Activated CD4-positive, alpha-beta T cell treated with anti-CD3 and anti-CD28 coated beads, Interleukin-2, amount 10 ng/mL, durations not matched to agents 24 days and 14 days (primary cell): ENCODE results near the gene SLN. TPM values are rescaled to one million over a fixed set of nuclear protein-coding genes. Genes with fewer than 3 reads are reported as not detected.

ENCODE experiments used
- DNase-seq: peaks from one replicate; pipeline ENCODE4 v3.0.0; 2022
- H3K27ac Mint-ChIP-seq: one replicate; pipeline ENCODE4 v1.8.0; 2022; ENCODE audit warnings: mild to moderate bottlenecking, mixed read lengths
- H3K27me3 Mint-ChIP-seq: one replicate; pipeline ENCODE4 v1.8.0; 2022; ENCODE audit warnings: mixed read lengths
- H3K36me3 Mint-ChIP-seq: one replicate; pipeline ENCODE4 v1.8.0; 2022; ENCODE audit warnings: low read depth, mild to moderate bottlenecking, mixed read lengths
- H3K4me1 Mint-ChIP-seq: one replicate; pipeline ENCODE4 v1.8.0; 2021; ENCODE audit warnings: mixed read lengths
- H3K4me3 Mint-ChIP-seq: one replicate; pipeline ENCODE4 v1.8.0; 2022; ENCODE audit warnings: mild to moderate bottlenecking, moderate library complexity, mixed read lengths
- H3K9me3 Mint-ChIP-seq: one replicate; pipeline ENCODE4 v1.8.0; 2021; ENCODE audit warnings: mixed read lengths
- intact Hi-C: fragments of 100-400 bp; cut with micrococcal nuclease; formaldehyde crosslinking; loops from one replicate; pipeline ENCODE4 v1.15.1; 2023
- total RNA-seq: library from RNA; stranded (reverse); gene quantifications from 2 replicates; pipeline ENCODE4 v1.2.3, GENCODE V29; 2022

The SLN gene
- total RNA-seq, 1 donor from 2014 or later: not detected

- no peaks in the 10 kb centered on the region for H3K9me3 Mint-ChIP-seq
- intact Hi-C loops: no loop called here
- no peaks in the 10 kb centered on the region for H3K4me1 Mint-ChIP-seq
- H3K36me3 Mint-ChIP-seq: no peaks in the 10 kb centered on the region
- no peak overlapping the region for H3K27ac Mint-ChIP-seq
- H3K27me3 Mint-ChIP-seq: peaks cover 20% of the 10 kb centered on the region
- H3K4me3 Mint-ChIP-seq: no peak overlapping the region
- no peak for DNase-seq
These were observed 24.7 kb upstream of the SLN start for GRCh38 chr11:107736546-107736945.

GRCh38 chr11:107733518-107733917, 21.7 kb upstream of the SLN start:
- Mint-ChIP-seq H3K27ac (no peak overlapping the region), H3K4me1 (no peaks in the 10 kb centered on the region), H3K4me3 (no peak overlapping the region), H3K36me3 (no peaks in the 10 kb centered on the region), H3K9me3 (no peaks in the 10 kb centered on the region), H3K27me3 (peaks cover 22% of the 10 kb centered on the region)
- DNase-seq: no peak
- intact Hi-C loops: no loop called here

GRCh38 chr11:107732689-107733051, 20.8 kb upstream of the SLN start:
- H3K9me3 Mint-ChIP-seq: no peaks in the 10 kb centered on the region
- intact Hi-C loops: no loop called here
- no peak overlapping the region for H3K27ac Mint-ChIP-seq
- no peaks in the 10 kb centered on the region for H3K4me1 Mint-ChIP-seq
- no peak overlapping the region for H3K4me3 Mint-ChIP-seq
- DNase-seq: no peak
- H3K27me3 Mint-ChIP-seq: peaks cover 22% of the 10 kb centered on the region
- H3K36me3 Mint-ChIP-seq: no peaks in the 10 kb centered on the region

- H3K27ac Mint-ChIP-seq: no peak overlapping the region
- no peaks in the 10 kb centered on the region for H3K36me3 Mint-ChIP-seq
- peaks cover 24% of the 10 kb centered on the region for H3K27me3 Mint-ChIP-seq
- intact Hi-C loops: no loop called here
- no peaks in the 10 kb centered on the region for H3K9me3 Mint-ChIP-seq
- no peaks in the 10 kb centered on the region for H3K4me1 Mint-ChIP-seq
- DNase-seq: no peak
- no peak overlapping the region for H3K4me3 Mint-ChIP-seq
These were observed 20.3 kb upstream of the SLN start for GRCh38 chr11:107731941-107732688.

- Mint-ChIP-seq H3K9me3 (no peaks in the 10 kb centered on the region), H3K36me3 (no peaks in the 10 kb centered on the region), H3K27ac (no peak overlapping the region), H3K4me1 (no peaks in the 10 kb centered on the region), H3K4me3 (no peak overlapping the region), H3K27me3 (peaks cover 35% of the 10 kb centered on the region)
- DNase-seq: no peak
- intact Hi-C loops: no loop called here
These were observed 10.8 kb upstream of the SLN start for GRCh38 chr11:107722662-107723061.

GRCh38 chr11:107721207-107721606, 9.4 kb upstream of the SLN start:
- peaks cover 30% of the 10 kb centered on the region for H3K27me3 Mint-ChIP-seq
- no peaks in the 10 kb centered on the region for H3K36me3 Mint-ChIP-seq
- no peaks in the 10 kb centered on the region for H3K9me3 Mint-ChIP-seq
- no peak overlapping the region for H3K27ac Mint-ChIP-seq
- no peaks in the 10 kb centered on the region for H3K4me1 Mint-ChIP-seq
- no peak overlapping the region for H3K4me3 Mint-ChIP-seq
- no peak for DNase-seq
- intact Hi-C loops: no loop called here

- H3K36me3 Mint-ChIP-seq: no peaks in the 10 kb centered on the region
- no peak overlapping the region for H3K4me3 Mint-ChIP-seq
- H3K4me1 Mint-ChIP-seq: no peaks in the 10 kb centered on the region
- peaks cover 29% of the 10 kb centered on the region for H3K27me3 Mint-ChIP-seq
- no peak overlapping the region for H3K27ac Mint-ChIP-seq
- intact Hi-C loops: no loop called here
- no peaks in the 10 kb centered on the region for H3K9me3 Mint-ChIP-seq
- no peak for DNase-seq
These were observed 8.5 kb upstream of the SLN start for GRCh38 chr11:107720303-107720774.

GRCh38 chr11:107719557-107720302, 7.9 kb upstream of the SLN start:
- no peak overlapping the region for H3K27ac Mint-ChIP-seq
- H3K9me3 Mint-ChIP-seq: no peaks in the 10 kb centered on the region
- H3K4me3 Mint-ChIP-seq: no peak overlapping the region
- no peak for DNase-seq
- peaks cover 24% of the 10 kb centered on the region for H3K27me3 Mint-ChIP-seq
- no peaks in the 10 kb centered on the region for H3K4me1 Mint-ChIP-seq
- intact Hi-C loops: no loop called here
- no peaks in the 10 kb centered on the region for H3K36me3 Mint-ChIP-seq

- intact Hi-C loops: no loop called here
- H3K36me3 Mint-ChIP-seq: no peaks in the 10 kb centered on the region
- peaks cover 22% of the 10 kb centered on the region for H3K27me3 Mint-ChIP-seq
- no peaks in the 10 kb centered on the region for H3K9me3 Mint-ChIP-seq
- no peak overlapping the region for H3K4me3 Mint-ChIP-seq
- H3K27ac Mint-ChIP-seq: no peak overlapping the region
- H3K4me1 Mint-ChIP-seq: no peaks in the 10 kb centered on the region
- no peak for DNase-seq
These were observed 7.2 kb upstream of the SLN start for GRCh38 chr11:107719073-107719472.

- Mint-ChIP-seq H3K27ac (no peak overlapping the region), H3K9me3 (no peaks in the 10 kb centered on the region)
- intact Hi-C loops: no loop called here
These were observed 5.2 kb upstream of the SLN start for GRCh38 chr11:107716884-107717532.

GRCh38 chr11:107713009-107713408, 1.2 kb upstream of the SLN start:
- H3K27me3 Mint-ChIP-seq: peaks cover 18% of the 10 kb centered on the region
- intact Hi-C loops: no loop called here
- peak; percentile 7 for DNase-seq
- H3K9me3 Mint-ChIP-seq: no peaks in the 10 kb centered on the region
- no peak overlapping the region for H3K4me3 Mint-ChIP-seq
- H3K36me3 Mint-ChIP-seq: no peaks in the 10 kb centered on the region
- H3K4me1 Mint-ChIP-seq: no peaks in the 10 kb centered on the region
- H3K27ac Mint-ChIP-seq: no peak overlapping the region

More at GRCh38 chr11:107716884-107717532, 5.2 kb upstream of the SLN start:
- peak; percentile 29 for DNase-seq
- H3K4me3 Mint-ChIP-seq: no peak overlapping the region
- H3K4me1 Mint-ChIP-seq: no peaks in the 10 kb centered on the region
- peaks cover 16% of the 10 kb centered on the region for H3K27me3 Mint-ChIP-seq
- no peaks in the 10 kb centered on the region for H3K36me3 Mint-ChIP-seq

GRCh38 chr11:107710301-107710700, 1.6 kb downstream of the SLN start:
- Mint-ChIP-seq H3K4me1 (no peaks in the 10 kb centered on the region), H3K9me3 (no peaks in the 10 kb centered on the region), H3K36me3 (no peaks in the 10 kb centered on the region), H3K27me3 (peaks cover 16% of the 10 kb centered on the region), H3K4me3 (no peak overlapping the region), H3K27ac (no peak overlapping the region)
- DNase-seq: peak; percentile 4
- intact Hi-C loops: no loop called here

- H3K9me3 Mint-ChIP-seq: no peaks in the 10 kb centered on the region
- peaks cover 16% of the 10 kb centered on the region for H3K27me3 Mint-ChIP-seq
- peak; percentile 37 for DNase-seq
- H3K27ac Mint-ChIP-seq: no peak overlapping the region
- no peak overlapping the region for H3K4me3 Mint-ChIP-seq
- no peaks in the 10 kb centered on the region for H3K4me1 Mint-ChIP-seq
- intact Hi-C loops: no loop called here
- no peaks in the 10 kb centered on the region for H3K36me3 Mint-ChIP-seq
These were observed 3.1 kb downstream of the SLN start for GRCh38 chr11:107708792-107709191.

GRCh38 chr11:107707807-107708206, 4.0 kb downstream of the SLN start:
- intact Hi-C loops: no loop called here
- DNase-seq: no peak
- H3K9me3 Mint-ChIP-seq: no peaks in the 10 kb centered on the region
- peaks cover 22% of the 10 kb centered on the region for H3K27me3 Mint-ChIP-seq
- H3K4me1 Mint-ChIP-seq: no peaks in the 10 kb centered on the region
- no peaks in the 10 kb centered on the region for H3K36me3 Mint-ChIP-seq
- no peak overlapping the region for H3K27ac Mint-ChIP-seq
- no peak overlapping the region for H3K4me3 Mint-ChIP-seq
